Stomach smooth muscle (tissue), 2 donors: ENCODE data around the gene KIF3B.

Source experiments
- H3K27ac ChIP-seq: one replicate; pipeline ENCODE4 v1.7.0; 2013; ENCODE audit warnings: mild to moderate bottlenecking, low read length, inconsistent platforms
- H3K27me3 ChIP-seq, 2 donors: one replicate each; pipeline ENCODE4 v1.7.0; 2013; ENCODE audit warnings: low read length in 2 of 2; ENCODE audit not compliant: insufficient read depth in 2 of 2, control insufficient read depth in 1 of 2
- H3K36me3 ChIP-seq, 2 donors: one replicate each; pipeline ENCODE4 v1.7.0; 2013; ENCODE audit warnings: low read length in 2 of 2; ENCODE audit not compliant: control insufficient read depth in 2 of 2, insufficient read depth in 2 of 2
- H3K4me1 ChIP-seq: one replicate; pipeline ENCODE4 v1.7.0; 2013; ENCODE audit warnings: low read length; ENCODE audit not compliant: control insufficient read depth, insufficient read depth
- H3K4me3 ChIP-seq, 2 donors: one replicate each; pipeline ENCODE4 v1.7.0; 2013; ENCODE audit warnings: low read length in 2 of 2
- H3K9ac ChIP-seq, 2 donors: one replicate each; pipeline ENCODE4 v1.7.0; 2013; ENCODE audit warnings: low read length in 2 of 2, mild to moderate bottlenecking in 1 of 2
- H3K9me3 ChIP-seq, 2 donors: one replicate each; pipeline ENCODE4 v1.7.0; 2013; ENCODE audit warnings: low read length in 2 of 2; ENCODE audit not compliant: control insufficient read depth in 2 of 2
- donor health status: healthy.
- donor health status: Pancreatic carcinoma.

The KIF3B gene

DNA sequence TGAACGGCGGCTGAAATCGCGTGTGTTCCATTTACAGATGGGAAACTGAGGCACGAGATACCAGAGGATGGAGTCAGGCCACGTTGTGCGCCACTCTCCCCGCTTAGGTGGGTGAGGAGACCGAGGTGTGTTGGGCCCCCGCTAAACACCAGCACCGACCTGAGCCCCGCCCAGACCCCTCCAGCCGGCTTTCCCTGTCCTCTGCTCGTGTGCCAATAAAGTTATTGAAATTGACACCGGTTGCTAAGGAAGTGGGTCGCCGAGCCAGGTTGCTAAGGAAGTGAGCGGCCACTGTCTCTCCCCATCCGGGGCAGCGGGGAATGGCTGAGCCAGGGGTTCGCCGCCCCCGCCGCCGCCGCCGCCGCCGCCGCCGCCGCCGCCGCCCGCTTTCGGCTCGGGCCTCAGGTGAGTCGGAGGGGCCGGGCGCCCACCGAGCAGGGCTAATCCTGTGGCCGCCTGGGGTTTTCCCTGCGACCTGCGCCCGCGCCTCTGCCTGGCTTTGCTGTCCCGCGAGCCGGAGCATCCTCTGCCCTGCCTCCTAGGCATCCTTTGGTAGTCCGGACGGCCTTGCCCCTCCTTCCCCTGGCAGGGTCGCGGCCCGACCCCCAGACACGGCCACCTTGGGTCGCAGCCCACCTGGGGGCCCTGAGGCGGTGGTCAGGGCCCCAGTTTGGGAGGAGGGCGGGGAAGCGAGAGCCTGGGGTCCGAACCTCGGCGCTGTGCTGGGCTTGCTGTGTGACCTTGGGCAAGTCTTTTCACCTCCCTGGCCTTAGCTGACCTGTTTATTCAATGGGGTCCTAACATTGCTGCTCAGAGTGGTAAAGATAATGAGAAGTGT, at the start of gene KIF3B:
Gene KIF3B (plus strand): TSS at position 291 of the 838 bp plus-strand sequence. CDS start 32,127 bp downstream, outside the sequence.
- H3K27ac ChIP-seq = peak within 1 kb of the TSS; percentile 71
- peaks cover 16% of the 10 kb centered on the region for H3K4me1 ChIP-seq
- no peaks in the 10 kb centered on the region for H3K9me3 ChIP-seq

DNA sequence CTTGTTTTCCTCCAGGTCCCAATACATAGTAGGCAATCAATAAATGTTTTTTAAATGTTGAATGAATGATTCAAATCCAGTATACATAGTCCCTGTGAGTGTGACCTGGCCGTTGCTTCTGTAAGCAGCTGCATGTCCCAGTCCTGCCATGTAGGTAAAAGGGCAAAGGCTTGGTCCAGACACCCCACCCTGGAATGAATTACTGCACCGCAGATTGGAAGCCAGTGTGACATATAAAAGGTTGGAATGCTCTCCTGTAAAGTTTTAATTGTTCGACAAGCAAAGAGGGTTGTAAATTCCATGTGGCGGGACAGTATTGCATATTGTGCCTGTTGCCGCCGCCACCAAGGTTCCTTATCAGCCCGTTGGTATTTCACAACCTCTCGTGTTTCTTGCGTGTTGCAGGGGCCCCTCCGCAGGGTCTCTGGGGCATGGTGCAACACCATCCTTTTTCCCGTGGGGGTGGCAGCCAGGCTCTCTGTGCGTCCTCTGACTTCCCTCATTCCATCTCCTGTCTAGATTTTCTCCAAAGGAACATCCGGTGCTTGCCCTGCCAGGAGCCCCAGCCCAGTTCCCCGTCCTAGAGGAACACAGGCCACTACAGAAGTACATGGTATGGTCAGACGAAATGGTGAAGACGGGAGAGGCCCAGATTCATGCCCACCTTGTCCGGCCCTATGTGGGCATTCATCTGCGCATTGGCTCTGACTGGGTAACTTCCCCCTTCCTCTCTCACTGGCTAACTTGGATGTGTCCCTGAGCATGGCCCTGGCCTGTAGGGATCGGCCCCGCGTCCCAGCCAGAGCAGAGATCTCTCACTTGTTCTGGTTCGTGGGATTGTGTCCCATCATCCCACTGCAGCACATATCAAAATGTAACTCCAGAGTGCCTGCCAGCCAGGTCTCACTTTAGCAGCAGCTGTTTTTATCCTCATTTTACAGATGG, 49.4 kb upstream of the KIF3B start:
- H3K36me3 ChIP-seq = peaks cover 34 to 45% of the 10 kb centered on the region in 2 donors
- no peaks in the 10 kb centered on the region for H3K27me3 ChIP-seq
- no peak overlapping the region for H3K27ac ChIP-seq
- no peaks in the 10 kb centered on the region for H3K4me1 ChIP-seq
- no peak overlapping the region for H3K4me3 ChIP-seq
- H3K9me3 ChIP-seq = no peaks in the 10 kb centered on the region
- H3K9ac ChIP-seq = no peak overlapping the region

More for the DNA sequence above, at the start of gene KIF3B:
- H3K27me3 ChIP-seq = peaks cover 0 to 1% of the 10 kb centered on the region in 2 donors
- peak within 1 kb of the TSS; percentile 75 to 98 for H3K4me3 ChIP-seq
- H3K9ac ChIP-seq = peak within 1 kb of the TSS; percentile 83 to 92
- peaks cover 0 to 4% of the 10 kb centered on the region in 2 donors for H3K36me3 ChIP-seq

DNA sequence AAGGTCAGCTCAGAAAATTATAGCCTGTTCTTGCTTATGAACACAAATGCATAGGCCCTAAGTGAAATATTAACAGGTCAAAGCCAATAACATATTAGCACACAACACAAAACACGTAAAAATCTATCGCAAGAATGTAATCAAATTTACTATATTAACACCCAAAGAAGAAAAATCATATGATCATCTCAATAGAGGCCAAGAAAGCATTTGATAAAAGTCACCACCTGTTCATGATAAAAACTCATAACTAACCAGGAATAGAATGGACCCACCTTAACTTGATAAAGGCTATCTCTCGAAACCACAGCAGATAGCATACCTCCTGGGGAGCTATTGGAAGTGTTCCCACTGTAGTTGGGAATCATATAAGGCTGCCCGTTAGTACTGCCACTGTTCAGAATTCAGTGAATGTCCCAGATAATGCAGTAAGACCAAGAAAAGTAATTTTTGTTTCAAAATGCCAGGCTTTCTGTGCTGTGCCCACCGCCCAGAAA, 48.2 kb upstream of the KIF3B start:
- Histone ChIP-seq H3K4me3 (no peak overlapping the region), H3K36me3 (peaks cover 33 to 45% of the 10 kb centered on the region in 2 donors), H3K27me3 (no peaks in the 10 kb centered on the region), H3K27ac (no peak overlapping the region), H3K4me1 (no peaks in the 10 kb centered on the region), H3K9ac (no peak overlapping the region), H3K9me3 (no peaks in the 10 kb centered on the region)

DNA sequence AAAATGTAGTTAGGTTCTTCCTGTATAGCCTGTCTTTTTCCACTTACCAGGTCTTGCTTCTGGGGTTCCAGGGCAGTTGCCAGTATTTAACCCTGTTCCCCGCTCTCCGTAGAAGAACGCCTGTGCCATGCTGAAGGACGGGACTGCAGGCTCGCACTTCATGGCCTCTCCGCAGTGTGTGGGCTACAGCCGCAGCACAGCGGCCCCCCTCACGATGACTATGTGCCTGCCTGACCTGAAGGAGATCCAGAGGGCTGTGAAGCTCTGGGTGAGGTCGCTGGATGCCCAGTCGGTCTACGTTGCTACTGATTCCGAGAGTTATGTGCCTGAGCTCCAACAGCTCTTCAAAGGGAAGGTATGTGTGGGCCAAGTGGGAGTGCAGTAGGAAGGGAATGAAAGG, 46.7 kb upstream of the KIF3B start:
- peaks cover 33 to 51% of the 10 kb centered on the region in 2 donors for H3K36me3 ChIP-seq
- H3K27me3 ChIP-seq = no peaks in the 10 kb centered on the region
- no peak overlapping the region for H3K9ac ChIP-seq
- H3K4me3 ChIP-seq = no peak overlapping the region
- H3K27ac ChIP-seq = no peak overlapping the region
- H3K9me3 ChIP-seq = no peaks in the 10 kb centered on the region
- H3K4me1 ChIP-seq = no peaks in the 10 kb centered on the region

DNA sequence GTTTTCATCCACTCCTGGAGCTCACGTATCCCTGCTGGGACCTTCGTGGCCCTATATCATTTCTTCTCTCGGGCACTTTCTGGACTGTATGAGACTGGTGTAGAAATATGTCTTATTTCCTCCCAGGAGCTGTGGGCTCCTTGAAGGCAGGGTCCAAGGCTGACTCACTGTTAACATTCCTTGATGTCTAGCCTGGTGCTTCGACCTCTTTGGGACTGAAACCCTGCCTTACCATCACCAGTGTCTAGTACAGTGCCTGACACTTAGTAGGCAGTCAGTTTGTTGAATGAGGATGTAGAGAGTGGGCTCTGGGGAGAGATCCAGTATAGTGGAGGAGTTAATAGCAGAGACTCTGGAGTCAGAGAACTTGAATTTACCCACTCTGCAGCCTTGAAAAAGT, 46.2 kb upstream of the KIF3B start:
- Histone ChIP-seq H3K27ac (no peak overlapping the region), H3K9me3 (no peaks in the 10 kb centered on the region), H3K4me1 (no peaks in the 10 kb centered on the region), H3K27me3 (no peaks in the 10 kb centered on the region), H3K4me3 (no peak overlapping the region), H3K36me3 (peaks cover 32 to 51% of the 10 kb centered on the region in 2 donors), H3K9ac (no peak overlapping the region)

DNA sequence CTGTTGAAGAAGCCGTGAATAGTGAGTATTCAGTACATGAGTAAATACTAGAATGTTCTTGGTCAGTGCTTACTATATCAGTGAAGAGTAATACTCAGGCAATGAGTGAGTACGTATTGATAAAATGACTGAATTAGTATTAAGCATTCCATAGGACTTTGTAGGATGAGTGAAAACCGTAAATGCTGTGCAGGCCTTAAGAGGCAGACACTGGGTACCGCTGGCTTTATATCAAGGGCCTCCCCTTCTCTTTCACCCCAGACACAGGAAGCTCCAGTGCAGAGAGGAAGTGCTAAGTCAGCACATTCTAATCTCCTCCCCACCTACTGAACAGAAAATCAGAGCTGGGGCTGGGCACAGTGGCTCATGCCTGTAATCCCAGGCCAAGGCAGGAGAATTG, 45.6 kb upstream of the KIF3B start:
- no peak overlapping the region for H3K4me3 ChIP-seq
- no peaks in the 10 kb centered on the region for H3K27me3 ChIP-seq
- H3K4me1 ChIP-seq = no peaks in the 10 kb centered on the region
- H3K9me3 ChIP-seq = no peaks in the 10 kb centered on the region
- H3K9ac ChIP-seq = no peak overlapping the region
- peaks cover 27 to 51% of the 10 kb centered on the region in 2 donors for H3K36me3 ChIP-seq
- H3K27ac ChIP-seq = no peak overlapping the region

DNA sequence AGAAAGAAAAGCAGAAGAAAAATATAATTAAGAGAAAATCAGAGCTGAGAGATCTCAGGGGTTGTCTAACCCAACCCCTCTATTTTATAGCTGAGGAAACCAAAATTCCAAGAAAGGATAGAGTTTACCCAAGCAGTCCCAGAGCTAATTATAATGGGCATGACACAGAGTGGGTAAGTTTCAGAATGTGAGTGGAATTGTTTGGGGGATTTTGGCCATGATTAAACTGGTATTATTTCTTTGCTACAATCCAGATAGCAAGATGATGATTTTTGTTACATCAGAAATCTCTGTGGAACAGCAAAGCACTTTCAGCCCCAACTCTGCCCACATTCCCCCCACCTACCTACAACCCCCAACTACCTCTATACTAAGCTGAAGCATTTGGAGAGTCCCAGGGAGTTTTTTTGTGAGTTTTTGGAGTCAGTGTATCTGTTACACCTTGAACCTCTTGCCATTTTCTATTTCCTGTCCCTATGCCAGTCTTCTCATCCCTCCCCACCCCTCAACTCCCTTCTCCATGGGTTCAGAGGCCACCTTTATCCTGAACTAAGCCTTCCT, 45.0 kb upstream of the KIF3B start:
- Histone ChIP-seq H3K27me3 (no peaks in the 10 kb centered on the region), H3K9me3 (no peaks in the 10 kb centered on the region), H3K9ac (no peak overlapping the region), H3K4me3 (no peak overlapping the region), H3K36me3 (peaks cover 27 to 52% of the 10 kb centered on the region in 2 donors), H3K27ac (no peak overlapping the region), H3K4me1 (no peaks in the 10 kb centered on the region)

DNA sequence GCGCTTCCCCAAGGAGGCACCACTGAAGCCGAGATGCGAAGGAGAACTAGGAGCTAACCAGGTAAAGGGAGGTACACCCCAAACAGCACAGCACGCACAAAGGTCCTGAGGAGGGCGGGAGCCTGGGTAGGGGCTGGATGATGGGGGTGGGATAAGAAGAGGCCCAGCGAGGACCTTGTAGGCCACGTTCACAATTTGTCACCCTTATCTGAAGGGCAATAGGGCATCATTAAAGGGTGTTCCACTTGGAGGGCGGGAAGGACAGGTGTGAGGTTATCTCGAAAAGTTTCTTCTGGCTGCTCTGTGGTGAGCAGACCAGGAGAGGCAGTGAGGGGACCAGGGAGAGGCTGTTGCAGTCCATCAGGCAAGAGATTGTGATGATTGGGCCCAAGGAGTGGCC, 44.2 kb upstream of the KIF3B start:
- no peak overlapping the region for H3K4me3 ChIP-seq
- no peaks in the 10 kb centered on the region for H3K4me1 ChIP-seq
- no peak overlapping the region for H3K27ac ChIP-seq
- H3K9ac ChIP-seq = no peak overlapping the region
- H3K9me3 ChIP-seq = no peaks in the 10 kb centered on the region
- H3K27me3 ChIP-seq = no peaks in the 10 kb centered on the region
- peaks cover 25 to 47% of the 10 kb centered on the region in 2 donors for H3K36me3 ChIP-seq

DNA sequence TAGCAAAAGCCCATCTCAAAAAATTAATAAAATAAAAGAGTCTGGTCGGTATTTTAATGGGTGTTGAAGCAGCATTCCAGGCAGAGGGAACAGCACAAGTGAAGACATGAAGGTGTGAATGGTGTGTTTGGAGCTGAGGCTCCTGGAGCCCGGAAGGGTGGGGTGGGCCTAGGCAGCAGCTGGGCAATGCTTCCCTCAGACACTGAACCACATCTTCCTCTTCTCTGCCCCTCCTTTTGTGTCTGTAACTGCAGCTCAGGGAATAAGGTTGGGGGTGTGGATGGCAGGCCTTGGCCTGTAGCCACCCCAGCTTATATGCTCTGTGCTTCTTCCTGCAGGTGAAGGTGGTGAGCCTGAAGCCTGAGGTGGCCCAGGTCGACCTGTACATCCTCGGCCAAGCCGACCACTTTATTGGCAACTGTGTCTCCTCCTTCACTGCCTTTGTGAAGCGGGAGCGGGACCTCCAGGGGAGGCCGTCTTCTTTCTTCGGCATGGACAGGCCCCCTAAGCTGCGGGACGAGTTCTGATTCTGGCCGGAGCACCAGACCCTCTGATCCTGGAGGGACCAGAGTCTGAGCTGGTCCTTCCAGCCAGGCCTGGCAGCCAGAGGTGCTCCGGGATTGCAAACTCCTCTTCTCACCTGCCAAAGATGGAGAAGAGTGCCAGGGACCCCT, 43.2 kb upstream of the KIF3B start:
- H3K36me3 ChIP-seq = peaks cover 24 to 44% of the 10 kb centered on the region in 2 donors
- no peaks in the 10 kb centered on the region for H3K4me1 ChIP-seq
- no peaks in the 10 kb centered on the region for H3K27me3 ChIP-seq
- no peak overlapping the region for H3K27ac ChIP-seq
- H3K4me3 ChIP-seq = no peak overlapping the region
- H3K9me3 ChIP-seq = no peaks in the 10 kb centered on the region
- H3K9ac ChIP-seq = no peak overlapping the region
